Stimulated activated CD8-positive, alpha-beta memory T cell treated with anti-CD3 and anti-CD28 coated beads, Interleukin-4, amount 100 ng/mL, for 48 hours (primary cell): ENCODE measurements around the gene CCDC137.

Experiments used
- DNase-seq: peaks from one replicate; pipeline ENCODE4 v3.0.0-alpha.2; 2020

The CCDC137 gene

DNA sequence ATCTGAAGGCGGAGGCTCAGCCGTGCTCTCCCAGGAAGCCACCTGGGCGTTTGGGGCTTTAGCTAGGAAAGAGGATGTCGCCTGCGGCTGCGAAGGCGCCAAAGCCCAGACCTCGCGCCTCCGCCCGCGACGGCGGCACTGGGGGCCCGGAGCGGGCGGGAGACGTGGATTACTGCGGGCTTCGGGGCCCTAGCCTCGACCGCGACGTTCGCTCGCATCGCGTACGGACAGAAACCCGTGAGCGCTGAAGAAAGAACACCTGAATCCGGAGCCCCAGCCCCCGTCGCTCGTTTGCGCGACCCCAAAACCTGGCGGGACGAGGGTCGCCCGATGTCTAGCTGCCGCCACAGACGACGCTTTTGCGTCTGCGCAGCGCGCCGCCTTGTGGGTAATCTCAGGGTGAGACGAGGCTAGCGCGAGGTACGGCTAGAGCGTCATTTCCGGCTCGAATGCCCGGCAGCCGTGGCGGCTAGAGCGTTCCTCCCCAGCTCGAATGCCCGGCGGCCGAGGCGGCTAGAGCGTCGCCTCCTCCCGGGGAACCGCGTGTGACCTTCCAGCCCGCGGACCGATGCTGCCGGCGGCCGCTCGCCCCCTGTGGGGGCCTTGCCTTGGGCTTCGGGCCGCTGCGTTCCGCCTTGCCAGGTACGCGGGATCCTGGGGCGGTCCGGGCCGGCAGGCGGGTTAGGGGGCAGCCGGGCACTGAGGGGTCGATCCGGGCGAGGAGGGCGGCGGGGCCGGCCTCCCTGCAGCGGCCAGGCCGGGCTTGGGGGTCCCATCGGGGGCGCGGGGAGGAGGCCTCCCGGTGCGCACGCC is 36.6 kb downstream of the CCDC137 start, which contains the start of gene MRPL12:
Gene MRPL12, plus strand, starts transcription at position 434 of the 813 bp plus-strand sequence. Its CDS starts 135 bp downstream, at position 569.
- peak; percentile 94 for DNase-seq

DNA sequence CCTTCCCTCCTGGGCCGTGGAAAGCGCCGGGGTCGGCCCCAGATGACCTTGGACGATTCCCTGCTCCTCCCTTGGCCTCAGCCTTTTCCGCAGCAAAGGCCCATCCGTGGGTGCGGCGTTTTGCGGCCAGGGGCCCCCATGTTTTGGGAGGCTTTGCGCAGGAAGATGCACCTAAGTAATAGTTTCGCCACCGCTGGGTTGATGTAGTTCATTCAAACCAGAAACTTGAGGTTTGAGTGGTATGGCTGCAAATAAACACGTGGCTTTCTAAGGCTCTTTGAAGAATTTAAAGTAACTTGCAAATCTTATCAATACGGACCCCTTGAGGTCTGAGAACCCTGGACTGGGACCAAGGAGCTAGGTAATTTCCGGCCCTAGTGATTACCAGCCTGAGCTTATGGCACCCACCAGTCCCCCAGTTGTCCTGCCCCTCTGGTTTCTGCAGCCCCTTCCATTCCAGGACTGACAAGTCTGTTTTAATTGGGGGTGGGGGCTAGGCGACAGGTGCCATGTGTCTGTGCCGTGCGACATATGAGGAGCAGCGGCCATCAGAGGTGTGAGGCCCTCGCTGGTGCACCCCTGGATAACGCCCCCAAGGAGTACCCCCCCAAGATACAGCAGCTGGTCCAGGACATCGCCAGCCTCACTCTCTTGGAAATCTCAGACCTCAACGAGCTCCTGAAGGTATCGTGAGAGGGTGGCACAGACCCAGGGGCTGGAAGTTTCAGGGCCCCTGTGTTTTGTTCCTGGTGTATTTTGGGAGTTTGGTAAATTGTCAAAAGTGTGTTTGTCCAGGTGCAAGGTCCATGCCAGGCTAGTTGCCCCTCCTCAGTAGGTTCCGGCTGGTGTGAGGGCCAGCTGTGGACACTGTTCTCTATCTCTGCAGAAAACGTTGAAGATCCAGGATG is 37.5 kb downstream of the CCDC137 start:
- DNase-seq, result peak; percentile 44

DNA sequence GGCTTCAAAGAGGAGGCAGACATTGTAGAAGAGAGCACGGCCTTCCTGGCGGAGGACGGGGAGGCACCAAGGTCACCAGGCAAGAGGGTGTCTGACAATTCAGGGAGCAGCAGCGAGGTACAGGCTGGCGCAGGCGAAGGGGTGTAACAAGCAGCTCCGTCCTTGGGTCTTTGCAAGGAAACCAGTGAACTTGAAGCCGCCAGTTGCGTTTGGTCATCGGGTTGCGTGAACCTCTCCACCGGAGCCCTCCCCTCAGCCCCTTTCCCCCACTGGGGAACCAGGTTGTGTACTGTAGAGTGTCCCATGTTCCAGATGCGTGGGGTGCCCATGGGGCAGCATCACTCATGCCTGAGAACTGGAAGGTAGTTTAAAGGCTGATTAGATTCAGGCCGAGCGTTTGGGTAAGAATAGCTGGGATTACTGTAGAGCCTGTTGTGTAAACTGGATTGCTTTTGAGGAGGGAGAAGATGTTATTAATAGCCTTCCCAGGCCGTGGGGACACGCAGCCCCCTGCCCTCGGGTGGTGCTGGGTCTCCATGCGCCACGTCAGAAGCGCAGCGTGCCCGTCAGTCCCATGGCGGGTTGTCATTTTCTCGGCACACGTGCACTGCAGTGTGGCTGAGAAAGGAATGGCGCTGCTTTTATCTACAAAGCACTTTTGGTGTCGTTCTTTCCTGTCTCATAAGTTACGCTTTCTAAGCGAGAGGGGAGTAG is 39.1 kb downstream of the CCDC137 start:
- DNase-seq, result no peak

DNA sequence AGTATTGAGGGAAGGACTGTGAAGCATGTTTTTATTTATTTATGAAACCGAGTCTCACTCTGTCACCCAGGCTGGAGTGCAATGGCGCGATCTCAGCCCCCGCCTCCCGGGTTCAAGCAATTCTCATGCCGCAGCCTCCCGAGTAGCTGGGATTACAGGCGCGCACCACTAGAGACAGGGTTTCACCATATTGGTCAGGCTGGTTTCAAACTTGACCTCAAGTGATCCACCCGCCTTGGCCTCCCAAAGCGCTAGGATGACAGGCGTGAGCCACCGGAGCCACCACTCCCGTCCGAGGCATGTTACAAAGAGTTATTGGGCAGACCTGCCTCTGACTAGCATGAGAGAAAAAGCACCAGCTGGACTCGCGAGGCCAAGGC is 39.7 kb downstream of the CCDC137 start:
- DNase-seq, result no peak

DNA sequence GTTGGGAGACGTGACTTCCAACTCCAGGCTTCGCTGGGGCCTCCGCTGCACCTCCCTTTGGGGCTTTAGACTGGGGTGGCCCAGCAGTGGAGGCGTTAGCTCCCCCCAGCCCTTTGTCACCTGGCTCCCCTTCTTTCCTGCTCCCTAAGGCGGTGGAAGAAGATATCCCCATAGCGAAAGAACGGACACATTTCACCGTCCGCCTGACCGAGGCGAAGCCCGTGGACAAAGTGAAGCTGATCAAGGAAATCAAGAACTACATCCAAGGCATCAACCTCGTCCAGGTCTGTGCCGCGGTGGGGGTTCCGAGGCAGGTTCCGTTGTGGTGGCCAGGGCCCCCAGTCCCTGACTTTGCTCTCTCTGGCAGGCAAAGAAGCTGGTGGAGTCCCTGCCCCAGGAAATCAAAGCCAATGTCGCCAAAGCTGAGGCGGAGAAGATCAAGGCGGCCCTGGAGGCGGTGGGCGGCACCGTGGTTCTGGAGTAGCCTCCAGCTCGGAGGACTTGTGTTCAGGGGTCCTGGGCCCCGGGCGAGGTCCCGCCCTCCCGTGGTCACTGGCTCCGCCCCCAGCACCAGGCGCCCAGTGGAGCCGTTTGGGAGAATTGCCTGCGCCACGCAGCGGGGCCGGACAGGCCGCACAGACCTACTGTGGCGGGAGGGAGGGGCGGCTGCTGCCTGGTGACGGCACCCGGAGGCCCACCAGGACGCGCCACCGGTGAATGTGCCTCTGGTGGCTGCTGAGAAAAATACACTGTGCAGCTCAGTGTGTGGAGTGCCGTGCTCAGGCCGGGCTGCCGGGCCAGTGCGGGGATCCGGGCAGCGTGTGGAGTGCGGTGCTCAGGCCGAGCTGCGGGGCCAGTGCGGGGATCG is 40.5 kb downstream of the CCDC137 start:
- no peak for DNase-seq

DNA sequence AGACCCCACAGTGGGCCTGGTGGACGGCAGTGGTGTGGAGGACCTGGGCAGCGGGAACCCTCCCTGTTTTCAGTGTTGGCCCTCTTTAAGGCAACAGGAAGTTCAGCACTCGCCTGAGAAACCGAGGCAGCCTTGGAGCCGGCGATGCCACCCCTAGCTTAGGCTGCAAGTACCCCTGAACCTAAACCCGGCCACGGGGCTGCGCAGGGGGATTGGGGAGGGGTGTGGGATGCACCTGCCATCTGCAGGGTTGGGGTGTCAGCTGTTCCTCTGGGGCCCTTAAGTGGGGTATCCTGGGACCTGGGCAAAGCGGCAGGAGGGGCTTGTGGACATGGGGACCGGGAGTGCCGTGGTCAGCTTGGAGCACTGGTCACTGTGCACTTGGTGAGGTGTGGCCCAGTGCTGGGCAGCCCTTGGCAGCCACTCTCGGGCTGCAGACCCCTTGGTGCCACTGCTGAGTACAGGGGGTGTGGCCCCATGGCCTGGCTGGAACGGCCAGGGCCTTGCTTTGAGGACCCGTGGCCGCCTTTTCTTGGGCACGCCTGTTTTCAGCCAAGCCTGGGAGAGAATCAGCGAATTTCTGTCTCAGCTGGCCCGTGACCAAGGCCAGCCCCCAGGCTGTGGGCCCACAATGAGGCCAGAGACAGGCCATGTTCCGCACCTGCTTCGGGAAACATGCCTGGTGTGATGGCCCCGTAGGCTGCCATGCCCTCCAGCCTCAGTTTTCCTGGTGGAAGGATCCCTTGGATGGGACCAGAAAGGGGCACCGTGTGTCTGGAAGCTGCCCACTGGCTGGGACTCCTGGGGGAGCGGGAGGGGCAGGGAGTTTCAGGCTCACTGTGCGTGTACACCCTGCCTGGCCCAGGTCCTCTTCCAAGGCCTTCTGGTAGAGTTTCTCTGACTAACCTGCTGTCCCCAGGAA is 41.4 kb downstream of the CCDC137 start:
- DNase-seq, result no peak

DNA sequence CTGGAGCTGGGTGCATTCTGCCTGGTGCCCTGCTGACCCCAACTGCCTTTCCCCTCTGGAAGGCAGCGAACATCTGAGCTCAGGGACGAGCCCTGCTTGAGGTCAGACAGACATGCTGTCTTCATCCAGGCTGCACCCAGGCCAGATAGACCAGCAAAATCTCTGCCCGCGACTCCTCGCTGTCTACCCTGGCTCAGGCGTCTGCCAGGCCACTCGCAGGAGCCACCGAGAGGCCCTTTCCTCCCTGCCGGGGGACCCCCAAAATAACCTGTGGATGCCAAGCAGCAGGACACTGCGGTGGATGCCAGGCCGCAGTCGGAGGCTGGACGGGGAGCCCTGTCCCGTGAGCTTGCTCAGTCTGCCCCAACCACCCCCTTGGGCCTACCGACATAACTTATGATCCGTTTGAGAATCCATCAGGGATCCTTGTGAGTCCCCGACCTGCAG is 42.2 kb downstream of the CCDC137 start:
- no peak for DNase-seq

DNA sequence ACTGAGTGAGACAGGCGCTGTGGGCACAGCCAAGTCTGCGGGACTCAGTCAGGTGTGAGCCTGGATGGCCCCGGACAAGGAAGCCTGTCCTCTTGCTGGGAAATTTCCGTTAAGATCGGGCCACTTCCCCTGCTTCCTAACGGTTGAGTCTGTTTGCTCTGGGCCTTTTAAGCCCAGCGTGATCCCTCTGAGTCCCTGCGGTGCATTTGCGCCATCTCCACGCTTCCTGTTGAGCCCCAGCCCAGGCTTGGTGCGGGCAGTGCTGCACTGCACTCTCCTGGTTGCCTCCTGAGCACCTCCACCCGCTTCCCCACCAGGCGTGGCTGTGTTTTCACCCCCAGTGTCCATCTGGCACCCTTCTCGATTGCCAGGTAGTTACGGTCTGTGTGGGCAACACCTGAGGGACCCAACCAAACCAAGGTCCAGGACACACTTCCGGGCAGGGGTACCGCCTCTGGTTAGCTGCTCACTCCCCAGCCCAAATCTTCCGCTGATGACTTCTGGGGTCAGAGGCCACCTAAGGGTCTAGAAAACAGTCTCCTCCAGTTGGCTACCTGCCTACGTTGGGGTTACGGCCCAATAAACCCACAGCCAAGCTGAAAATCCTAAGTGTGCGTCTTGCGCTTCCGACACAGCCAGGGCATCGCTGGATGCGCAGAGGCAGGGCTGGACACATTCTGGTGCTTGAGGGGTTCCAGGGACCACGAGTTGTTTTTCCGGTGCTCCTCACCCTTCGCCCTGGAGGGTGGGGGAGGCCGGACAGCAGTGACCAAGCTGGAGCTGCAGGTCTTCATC is 44.2 kb downstream of the CCDC137 start:
- peak; percentile 45 for DNase-seq

DNA sequence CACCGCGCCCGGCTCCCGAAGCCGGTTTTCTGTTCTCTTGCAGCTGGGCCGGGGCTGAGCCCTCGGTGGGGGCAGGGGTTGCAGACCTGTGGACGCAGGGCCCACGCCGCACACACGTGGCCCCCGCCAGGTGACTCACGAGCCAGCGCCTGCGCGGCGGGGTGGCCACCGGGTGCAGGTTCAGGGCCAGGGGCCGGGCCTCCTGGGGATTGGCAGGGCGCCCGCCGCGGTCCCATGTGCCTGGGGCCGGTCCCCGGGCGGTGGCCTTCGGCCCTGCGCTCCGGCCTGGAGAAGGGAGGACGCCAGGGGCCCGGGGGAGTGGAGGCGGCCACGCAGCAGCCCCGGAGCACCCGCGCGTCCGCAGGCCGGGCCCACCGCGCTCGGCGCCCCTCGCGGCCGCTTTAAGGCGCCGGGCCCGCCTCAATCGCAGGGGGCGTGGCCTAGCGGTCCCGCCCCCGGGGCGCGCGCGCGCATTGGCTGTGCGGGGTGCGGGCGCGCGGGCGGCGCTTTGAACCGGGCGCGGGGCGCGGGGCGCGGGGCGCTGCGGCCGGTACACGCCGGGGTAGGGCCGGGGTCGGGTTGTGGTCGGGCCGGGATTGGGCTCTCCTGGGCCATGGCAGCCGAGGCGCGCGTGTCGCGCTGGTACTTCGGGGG is 45.4 kb downstream of the CCDC137 start, which contains the start of gene SLC25A10:
Gene SLC25A10, plus strand, starts transcription at position 471 of the 654 bp plus-strand sequence. Its CDS starts 143 bp downstream, at position 614.
- peak; percentile 87 for DNase-seq

DNA sequence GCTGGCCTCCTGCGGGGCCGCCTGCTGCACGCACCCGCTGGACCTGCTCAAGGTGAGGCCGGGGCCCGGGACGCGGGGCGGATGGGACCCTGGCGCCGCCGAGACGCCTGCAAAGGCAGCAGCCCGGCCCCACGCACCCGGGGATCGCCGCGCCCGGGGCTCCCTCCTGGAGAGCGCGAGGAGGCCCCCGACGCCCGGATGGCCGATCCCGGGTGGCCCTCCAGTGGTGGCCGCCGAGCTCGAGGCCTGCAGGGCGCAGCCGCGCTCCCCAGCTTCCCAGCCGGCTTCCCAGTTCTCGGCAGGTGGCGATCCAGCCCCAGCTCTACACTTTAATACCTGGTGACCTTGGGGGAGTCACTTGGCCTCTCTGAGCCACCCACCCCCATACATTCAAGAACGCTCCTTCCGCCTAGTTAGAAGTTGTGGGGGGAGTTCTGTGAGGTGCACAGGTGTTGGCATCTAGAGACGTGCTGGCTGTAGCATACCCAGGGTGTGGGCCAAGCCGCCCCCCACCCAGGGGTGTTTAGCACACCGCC is 46.0 kb downstream of the CCDC137 start:
- no peak for DNase-seq

DNA sequence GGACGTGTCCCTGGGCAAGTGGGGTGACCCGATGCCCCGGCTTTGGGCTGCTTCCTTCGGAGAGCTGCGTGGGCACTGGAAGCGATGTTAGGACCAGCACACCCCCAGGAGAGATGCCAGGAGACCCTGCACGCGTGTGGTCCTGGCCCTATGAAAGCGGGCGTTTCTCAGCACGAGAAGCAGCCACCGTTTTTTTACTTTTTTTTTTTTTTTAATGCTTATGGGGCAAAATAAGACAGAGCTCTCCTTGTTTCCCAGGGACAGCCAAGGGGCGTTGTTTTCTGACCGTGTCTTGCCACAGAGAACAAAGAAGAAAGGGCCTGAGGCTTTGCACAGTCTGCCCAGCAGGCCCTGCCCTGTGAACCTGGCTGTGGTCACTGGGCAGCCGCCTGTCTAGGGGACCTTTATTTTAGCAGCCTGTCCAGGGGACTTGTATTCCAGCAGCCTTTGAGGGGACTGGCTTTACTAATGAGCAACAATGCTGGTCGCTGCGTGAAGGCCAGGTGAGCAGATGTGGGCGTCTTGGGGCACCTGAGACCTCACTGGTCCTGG is 46.5 kb downstream of the CCDC137 start:
- DNase-seq, result no peak

DNA sequence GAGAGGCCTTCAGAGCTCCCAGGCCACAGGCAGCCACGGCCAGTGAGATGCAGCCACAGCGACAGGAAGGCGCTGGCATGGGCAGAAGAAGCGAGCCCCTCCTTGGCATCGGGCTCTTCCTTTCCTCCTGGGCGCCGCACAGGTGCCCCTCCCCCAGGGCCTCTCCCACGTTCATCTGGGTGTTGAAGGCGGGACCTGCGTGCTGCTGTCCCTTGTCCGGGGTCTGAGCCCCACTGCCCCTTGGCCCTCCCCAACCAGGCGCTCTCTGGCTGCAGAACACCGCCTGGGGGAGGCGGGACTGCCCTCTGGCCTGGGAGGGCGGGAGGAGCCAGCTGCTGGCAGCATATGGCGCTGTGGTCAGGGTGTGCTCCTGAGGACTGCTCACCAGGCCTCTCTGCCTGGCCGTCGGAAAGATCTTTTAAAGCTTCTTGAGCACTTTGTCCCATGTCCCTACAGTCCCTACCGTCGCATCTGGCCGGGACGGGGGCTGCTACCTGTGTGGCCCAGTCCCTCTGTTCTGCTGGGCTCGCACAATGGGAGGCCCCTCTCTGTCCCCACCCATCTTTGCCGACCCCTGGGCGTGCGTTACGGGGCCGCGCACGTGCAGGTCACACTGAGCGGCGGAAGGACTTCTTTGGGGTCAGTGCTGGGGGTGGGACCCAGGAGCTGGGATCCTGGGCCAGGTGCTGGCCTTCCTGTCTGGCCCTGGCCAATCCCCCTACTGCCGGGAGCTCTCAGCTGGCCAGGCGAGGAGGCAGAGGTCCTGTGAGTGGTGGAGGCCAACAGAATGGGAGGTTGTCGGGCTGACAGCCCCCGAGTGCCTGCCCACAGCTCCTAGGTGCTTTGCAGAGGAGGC is 47.2 kb downstream of the CCDC137 start:
- no peak for DNase-seq

DNA sequence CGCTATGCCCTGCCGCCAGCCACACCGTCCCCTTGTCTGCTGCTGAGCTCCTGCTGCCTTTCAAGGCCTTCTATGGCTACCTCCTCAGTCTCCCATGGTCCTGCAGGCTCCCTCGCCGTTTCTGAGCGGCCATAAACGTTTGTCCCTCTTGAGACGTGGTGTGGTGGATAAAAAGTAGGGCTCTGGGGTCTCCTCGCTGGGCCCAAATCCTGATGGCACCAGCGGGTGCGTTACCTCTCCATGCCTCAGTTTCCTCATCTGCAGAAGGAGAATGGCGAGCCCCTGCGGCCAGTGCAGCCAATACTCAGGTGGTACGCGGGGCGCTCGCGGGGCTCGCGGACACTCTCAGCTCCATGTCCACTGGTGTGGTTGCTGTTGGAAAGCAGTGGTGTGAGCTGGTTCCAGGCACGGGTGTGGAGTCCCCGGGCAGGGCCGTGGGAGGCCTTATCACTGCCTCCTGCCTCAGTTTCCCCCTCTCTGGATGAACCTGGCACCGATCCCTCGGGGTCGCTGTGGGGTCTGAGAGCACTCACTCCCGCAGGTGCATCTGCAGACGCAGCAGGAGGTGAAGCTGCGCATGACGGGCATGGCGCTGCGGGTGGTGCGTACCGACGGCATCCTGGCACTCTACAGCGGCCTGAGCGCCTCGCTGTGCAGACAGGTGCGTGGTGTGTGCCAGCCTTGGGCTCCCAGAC is 48.0 kb downstream of the CCDC137 start:
- no peak for DNase-seq

DNA sequence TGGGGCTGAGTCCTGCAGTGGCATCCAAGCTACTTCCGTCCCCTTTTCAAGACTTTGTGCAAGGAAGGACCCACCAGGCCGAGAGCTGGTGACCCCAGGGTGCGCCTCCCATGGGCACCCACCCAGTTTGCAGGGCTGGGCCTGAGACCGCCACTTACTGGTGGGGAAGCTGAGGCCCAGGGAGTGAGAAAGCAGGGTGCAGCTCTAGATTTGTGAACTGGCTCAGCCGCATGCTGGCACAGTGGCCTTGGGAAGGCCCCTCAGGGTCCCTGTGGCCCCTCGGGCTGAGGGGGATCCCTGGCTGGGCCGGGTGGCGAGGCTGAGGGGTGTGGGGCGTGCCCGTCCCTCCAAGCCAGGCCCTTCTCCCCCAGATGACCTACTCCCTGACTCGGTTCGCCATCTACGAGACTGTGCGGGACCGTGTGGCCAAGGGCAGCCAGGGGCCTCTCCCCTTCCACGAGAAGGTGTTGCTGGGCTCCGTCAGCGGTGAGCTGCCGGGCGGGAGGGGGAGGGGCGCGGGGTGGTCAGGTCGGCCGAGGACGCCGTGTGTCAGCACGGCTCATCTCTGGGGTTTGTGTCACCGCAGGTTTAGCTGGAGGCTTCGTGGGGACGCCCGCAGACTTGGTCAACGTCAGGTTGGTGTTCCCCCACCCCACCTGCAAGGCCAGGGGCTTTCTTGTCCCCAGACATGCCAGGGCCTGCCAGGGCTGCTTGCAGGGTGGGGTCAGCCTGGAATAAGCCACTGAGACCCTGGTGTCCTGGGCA is 48.8 kb downstream of the CCDC137 start:
- DNase-seq, result no peak

DNA sequence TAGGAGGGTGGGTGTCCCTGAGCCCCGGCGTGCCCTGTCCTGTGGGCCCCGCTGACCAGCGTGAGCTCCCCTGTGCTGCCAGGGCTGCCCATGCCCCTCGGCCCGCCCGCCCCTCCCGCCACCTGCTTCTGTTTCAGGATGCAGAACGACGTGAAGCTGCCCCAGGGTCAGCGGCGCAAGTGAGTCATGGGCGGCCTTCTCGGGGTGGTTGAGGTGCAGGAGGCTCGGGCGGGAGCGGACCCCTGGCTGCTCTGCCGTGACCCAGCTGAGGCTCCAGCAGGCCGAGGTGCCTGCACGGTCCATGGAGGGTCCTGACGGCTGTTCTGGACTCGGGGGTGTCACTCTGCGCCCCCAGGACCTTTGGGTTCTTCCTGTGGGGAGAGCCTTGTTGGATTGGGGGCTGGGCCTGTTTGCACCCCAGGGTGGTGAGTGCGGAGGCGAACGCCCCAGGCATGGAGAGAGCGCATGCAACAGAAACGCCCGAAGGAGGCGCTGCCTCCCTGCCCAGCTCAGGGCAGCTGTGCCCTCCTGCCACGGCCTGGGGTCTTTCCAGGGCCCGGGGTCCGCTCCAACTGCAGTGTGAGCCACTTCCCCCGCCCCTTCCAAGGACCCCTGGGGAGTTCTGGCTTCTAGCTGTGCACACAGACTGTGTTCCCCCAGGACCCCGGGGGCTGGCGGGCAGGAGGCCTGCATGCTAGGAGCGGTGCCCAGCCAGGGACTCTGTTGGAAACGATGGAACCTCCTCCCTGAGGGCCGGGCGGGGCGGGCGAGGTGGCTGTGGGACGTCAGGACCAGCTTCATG is 49.5 kb downstream of the CCDC137 start:
- DNase-seq, result no peak

DNA sequence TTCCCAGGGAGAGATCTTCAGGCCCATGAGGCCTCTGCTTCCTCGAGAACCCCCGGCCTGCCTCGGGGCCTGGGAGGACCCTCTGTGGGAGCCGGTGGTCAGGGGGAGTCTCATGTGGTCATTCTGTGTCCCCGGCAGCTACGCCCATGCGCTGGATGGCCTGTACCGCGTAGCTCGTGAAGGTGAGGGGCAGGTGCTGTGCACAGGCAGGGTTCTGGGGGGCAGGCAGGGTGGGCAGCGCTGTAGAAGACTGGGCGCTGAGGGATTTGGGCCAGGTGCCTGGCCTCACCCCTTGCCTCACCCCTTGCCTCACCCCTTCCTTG is 50.1 kb downstream of the CCDC137 start:
- DNase-seq, result no peak
